ENCODE data around the gene PDE6B. TPM values are rescaled to one million over a fixed set of nuclear protein-coding genes. Genes with fewer than 3 reads are reported as not detected.
A peak's percentile ranks its signal among the peaks of the same experiment; 100 is the strongest.

PDE6B gene
- total RNA-seq = 10 to 100 TPM; 16.1 to 17.7 TPM

GRCh38 chr4:624705-625590 is at the start of gene PDE6B:
Gene PDE6B, plus strand, starts transcription at chr4:625573. Its CDS starts 54 bp downstream, at chr4:625627.
- Mint-ChIP-seq H3K27ac (no peak within 1 kb of the TSS), H3K4me1 (ENCODE audit: low read depth) (no peaks in the 10 kb centered on the region), H3K27me3 (ENCODE audit: low read depth) (no peaks in the 10 kb centered on the region), H3K9me3 (ENCODE audit: insufficient read depth) (no peaks in the 10 kb centered on the region), H3K36me3 (ENCODE audit: low read depth) (no peaks in the 10 kb centered on the region), H3K4me3 (no peak within 1 kb of the TSS)
- ChIA-PET CTCF (no interaction called here), POLR2A (no interaction called here)
- no peak for ATAC-seq
- no peak for DNase-seq

- DNase-seq (no peak), ATAC-seq (no peak)
- H3K4me3 Mint-ChIP-seq = peak within 1 kb of the TSS; percentile 49
- peaks cover 57% of the 10 kb centered on the region for H3K27me3 Mint-ChIP-seq (ENCODE audit: low read depth)
- peak within 1 kb of the TSS; percentile 67 for H3K27ac Mint-ChIP-seq
- peaks cover 15% of the 10 kb centered on the region for H3K36me3 Mint-ChIP-seq (ENCODE audit: low read depth)
- ChIA-PET POLR2A (no interaction called here), CTCF (no interaction called here)
- H3K9me3 Mint-ChIP-seq (ENCODE audit: insufficient read depth) = no peaks in the 10 kb centered on the region
- H3K4me1 Mint-ChIP-seq (ENCODE audit: low read depth) = peaks cover 12% of the 10 kb centered on the region
Observed at GRCh38 chr4:576245-576821, 49.0 kb upstream of the PDE6B start, which contains the start of gene TMEM271. Gene TMEM271, minus strand, starts transcription at chr4:576295. Its CDS starts 233 bp downstream, at chr4:576062.

- Mint-ChIP-seq H3K27ac (peak overlapping the region; percentile 67), H3K9me3 (ENCODE audit: insufficient read depth) (no peaks in the 10 kb centered on the region), H3K4me1 (ENCODE audit: low read depth) (peaks cover 12% of the 10 kb centered on the region), H3K27me3 (ENCODE audit: low read depth) (peaks cover 56% of the 10 kb centered on the region), H3K36me3 (ENCODE audit: low read depth) (peaks cover 15% of the 10 kb centered on the region), H3K4me3 (peak overlapping the region; percentile 49)
- ChIA-PET POLR2A (no interaction called here), CTCF (no interaction called here)
- ATAC-seq = no peak
- DNase-seq = no peak
Observed at GRCh38 chr4:576991-577498, 48.3 kb upstream of the PDE6B start.

- peak; percentile 39 for ATAC-seq
Observed at GRCh38 chr4:577499-578450, 47.6 kb upstream of the PDE6B start.

GRCh38 chr4:578451-579443 is 46.6 kb upstream of the PDE6B start:
- H3K4me1 Mint-ChIP-seq (ENCODE audit: low read depth) = peaks cover 12% of the 10 kb centered on the region
- no peak for ATAC-seq
- peaks cover 48% of the 10 kb centered on the region for H3K27me3 Mint-ChIP-seq (ENCODE audit: low read depth)
- POLR2A ChIA-PET = no interaction called here
- no peak overlapping the region for H3K4me3 Mint-ChIP-seq
- peaks cover 15% of the 10 kb centered on the region for H3K36me3 Mint-ChIP-seq (ENCODE audit: low read depth)
- no peak for DNase-seq
- H3K27ac Mint-ChIP-seq = no peak overlapping the region
- H3K9me3 Mint-ChIP-seq (ENCODE audit: insufficient read depth) = no peaks in the 10 kb centered on the region
- CTCF ChIA-PET = no interaction called here

More at GRCh38 chr4:577499-578450, 47.6 kb upstream of the PDE6B start:
- Mint-ChIP-seq H3K27me3 (ENCODE audit: low read depth) (peaks cover 54% of the 10 kb centered on the region), H3K4me3 (peak overlapping the region; percentile 36), H3K36me3 (ENCODE audit: low read depth) (peaks cover 15% of the 10 kb centered on the region), H3K4me1 (ENCODE audit: low read depth) (peaks cover 12% of the 10 kb centered on the region), H3K27ac (peak overlapping the region; percentile 69), H3K9me3 (ENCODE audit: insufficient read depth) (no peaks in the 10 kb centered on the region)
- DNase-seq = no peak
- ChIA-PET CTCF (no interaction called here), POLR2A (no interaction called here)

GRCh38 chr4:579543-580175 is 45.7 kb upstream of the PDE6B start:
- DNase-seq = no peak
- no peak for ATAC-seq
- H3K9me3 Mint-ChIP-seq (ENCODE audit: insufficient read depth) = peaks cover 6% of the 10 kb centered on the region
- H3K27me3 Mint-ChIP-seq (ENCODE audit: low read depth) = peaks cover 41% of the 10 kb centered on the region
- H3K36me3 Mint-ChIP-seq (ENCODE audit: low read depth) = peaks cover 8% of the 10 kb centered on the region
- POLR2A ChIA-PET = no interaction called here
- H3K4me1 Mint-ChIP-seq (ENCODE audit: low read depth) = peaks cover 12% of the 10 kb centered on the region
- H3K4me3 Mint-ChIP-seq = no peak overlapping the region
- CTCF ChIA-PET = no interaction called here
- no peak overlapping the region for H3K27ac Mint-ChIP-seq

GRCh38 chr4:581181-581580 is 44.2 kb upstream of the PDE6B start:
- DNase-seq (no peak), ATAC-seq (no peak)
- Mint-ChIP-seq H3K9me3 (ENCODE audit: insufficient read depth) (peaks cover 14% of the 10 kb centered on the region), H3K27me3 (ENCODE audit: low read depth) (peaks cover 41% of the 10 kb centered on the region), H3K36me3 (ENCODE audit: low read depth) (peaks cover 8% of the 10 kb centered on the region), H3K4me1 (ENCODE audit: low read depth) (peaks cover 12% of the 10 kb centered on the region), H3K4me3 (no peak overlapping the region), H3K27ac (no peak overlapping the region)
- CTCF ChIA-PET = no interaction called here
- POLR2A ChIA-PET = no interaction called here

- H3K9me3 Mint-ChIP-seq (ENCODE audit: insufficient read depth) = peaks cover 14% of the 10 kb centered on the region
- ChIA-PET CTCF (no interaction called here), POLR2A (no interaction called here)
- H3K36me3 Mint-ChIP-seq (ENCODE audit: low read depth) = peaks cover 8% of the 10 kb centered on the region
- ATAC-seq = no peak
- peaks cover 12% of the 10 kb centered on the region for H3K4me1 Mint-ChIP-seq (ENCODE audit: low read depth)
- no peak overlapping the region for H3K4me3 Mint-ChIP-seq
- no peak overlapping the region for H3K27ac Mint-ChIP-seq
- H3K27me3 Mint-ChIP-seq (ENCODE audit: low read depth) = peaks cover 38% of the 10 kb centered on the region
- DNase-seq = no peak
Observed at GRCh38 chr4:581753-582361, 43.5 kb upstream of the PDE6B start.

GRCh38 chr4:583820-584219 is 41.6 kb upstream of the PDE6B start:
- ATAC-seq (no peak), DNase-seq (no peak)
- H3K9me3 Mint-ChIP-seq (ENCODE audit: insufficient read depth) = peaks cover 14% of the 10 kb centered on the region
- H3K4me3 Mint-ChIP-seq = no peak overlapping the region
- CTCF ChIA-PET = no interaction called here
- POLR2A ChIA-PET = no interaction called here
- H3K27me3 Mint-ChIP-seq (ENCODE audit: low read depth) = peaks cover 25% of the 10 kb centered on the region
- no peaks in the 10 kb centered on the region for H3K36me3 Mint-ChIP-seq (ENCODE audit: low read depth)
- H3K27ac Mint-ChIP-seq = no peak overlapping the region
- no peaks in the 10 kb centered on the region for H3K4me1 Mint-ChIP-seq (ENCODE audit: low read depth)

GRCh38 chr4:587671-588350 is 37.6 kb upstream of the PDE6B start:
- ChIA-PET POLR2A (no interaction called here), CTCF (no interaction called here)
- Mint-ChIP-seq H3K27ac (no peak overlapping the region), H3K4me3 (no peak overlapping the region), H3K27me3 (ENCODE audit: low read depth) (peaks cover 3% of the 10 kb centered on the region), H3K36me3 (ENCODE audit: low read depth) (no peaks in the 10 kb centered on the region), H3K9me3 (ENCODE audit: insufficient read depth) (peaks cover 19% of the 10 kb centered on the region), H3K4me1 (ENCODE audit: low read depth) (no peaks in the 10 kb centered on the region)
- ATAC-seq (no peak), DNase-seq (no peak)

Data from activated CD8-positive, alpha-beta T cell treated with anti-CD3 and anti-CD28 coated beads, Interleukin-2, amount 10 ng/mL, durations not matched to agents 7 days and 5 days (primary cell).